NCI-H128 (cell line): ENCODE measurements around the gene HMGA1.
"Not testable (repeated sequence)": the region's sequence is repeated elsewhere in the genome, so short reads cannot be mapped to it uniquely, and the experiment has no call there.

Experiments used
- DNase-seq: peaks from one replicate; lab custom pipeline; 2025; ENCODE audit not compliant: unreplicated experiment; lab: John Stamatoyannopoulos, UW

The HMGA1 gene

DNA sequence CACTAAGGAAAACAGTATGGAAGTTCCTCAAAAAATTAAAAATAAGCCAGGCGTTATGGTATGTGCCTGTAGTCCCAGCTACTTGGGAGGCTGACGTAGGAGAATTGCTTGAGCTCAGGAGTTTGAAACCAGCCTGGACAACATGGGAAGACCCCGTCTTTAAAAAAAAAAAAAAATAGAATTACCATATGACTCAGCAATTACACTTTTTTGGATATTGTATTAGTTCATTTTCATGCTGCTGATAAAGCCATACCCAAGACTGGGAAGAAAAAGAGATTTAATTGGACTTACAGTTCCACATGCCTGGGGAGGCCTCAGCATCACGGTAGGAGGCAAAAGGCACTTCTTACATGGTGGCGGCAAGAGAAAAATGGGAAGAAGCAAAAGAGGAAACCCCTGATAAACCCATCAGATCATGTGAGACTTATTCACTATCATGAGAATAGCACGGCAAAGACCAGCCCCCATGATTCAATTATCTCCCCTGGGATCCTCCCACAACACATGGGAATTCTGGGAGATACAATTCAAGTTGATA lies 22.9 kb downstream of the HMGA1 start:
- DNase-seq: no peak

DNA sequence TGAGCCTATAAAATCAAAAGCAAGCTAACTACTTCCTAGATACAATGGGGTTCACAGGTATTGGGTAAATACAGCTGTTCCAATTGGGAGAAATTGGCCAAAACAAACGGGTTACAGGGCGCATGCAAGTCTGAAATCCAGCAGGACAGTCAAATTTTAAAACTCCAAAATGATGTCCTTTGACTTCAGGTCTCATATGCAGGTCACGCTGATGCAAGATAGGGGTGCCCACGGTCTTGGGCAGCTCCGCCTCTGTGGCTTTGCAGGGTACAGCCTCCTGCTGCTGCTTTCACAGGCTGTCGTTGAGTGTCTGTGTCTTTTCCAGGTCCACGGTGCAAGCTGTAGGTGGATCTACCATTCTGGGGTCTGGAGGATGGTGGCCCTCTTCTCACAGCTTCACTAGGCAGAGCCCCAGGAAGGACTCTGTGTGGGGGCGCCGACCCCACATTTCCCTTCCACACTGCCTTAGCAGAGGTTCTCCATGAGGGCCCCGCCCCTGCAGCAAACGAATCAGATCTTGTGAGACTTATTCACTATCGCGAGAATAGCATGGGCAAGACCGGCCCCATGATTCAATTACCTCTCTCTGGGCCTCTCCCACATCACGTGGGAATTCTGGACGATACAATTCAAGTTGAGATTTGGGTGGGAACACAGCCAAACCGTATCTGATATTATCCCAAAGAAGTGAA lies 24.0 kb downstream of the HMGA1 start:
- DNase-seq: no peak

DNA sequence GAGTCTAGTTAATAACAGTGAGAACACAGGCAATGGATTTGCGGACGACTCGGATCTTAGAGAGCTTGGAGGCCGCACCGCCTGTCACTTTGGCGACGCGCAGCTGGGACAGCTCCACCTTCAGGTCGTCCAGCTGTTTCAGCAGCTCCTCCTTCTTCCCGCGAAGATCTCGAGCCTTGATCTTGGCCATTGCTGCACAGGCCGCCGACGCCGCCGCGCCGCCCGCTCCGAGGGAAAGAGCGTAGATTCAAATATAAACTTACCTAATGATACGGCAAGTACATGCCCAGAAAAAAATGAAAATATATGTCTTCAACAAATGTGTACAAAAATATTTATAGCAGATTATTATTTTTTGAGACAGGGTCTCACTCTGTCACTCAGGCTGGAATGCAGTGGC lies 26.8 kb downstream of the HMGA1 start:
- not testable (repeated sequence) for DNase-seq

DNA sequence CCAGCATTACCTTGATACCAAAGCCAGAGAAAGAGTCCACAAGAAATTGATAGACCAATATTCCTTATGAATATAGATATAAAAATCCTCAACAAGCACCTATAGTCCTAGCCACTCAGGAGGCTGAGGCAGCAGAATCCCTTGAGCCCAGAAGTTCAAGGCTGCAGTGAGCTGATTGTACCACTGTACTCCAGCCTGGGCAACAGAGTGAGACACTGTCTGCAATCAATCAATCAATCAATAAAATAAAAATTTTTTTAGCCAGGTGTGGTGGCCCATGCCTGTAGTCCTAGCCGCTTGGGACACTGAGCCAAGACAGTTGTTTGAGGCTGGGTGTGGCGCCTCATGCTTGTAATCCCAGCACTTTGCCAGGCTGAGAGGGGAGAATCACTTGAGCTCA lies 31.1 kb downstream of the HMGA1 start:
- no peak for DNase-seq

DNA sequence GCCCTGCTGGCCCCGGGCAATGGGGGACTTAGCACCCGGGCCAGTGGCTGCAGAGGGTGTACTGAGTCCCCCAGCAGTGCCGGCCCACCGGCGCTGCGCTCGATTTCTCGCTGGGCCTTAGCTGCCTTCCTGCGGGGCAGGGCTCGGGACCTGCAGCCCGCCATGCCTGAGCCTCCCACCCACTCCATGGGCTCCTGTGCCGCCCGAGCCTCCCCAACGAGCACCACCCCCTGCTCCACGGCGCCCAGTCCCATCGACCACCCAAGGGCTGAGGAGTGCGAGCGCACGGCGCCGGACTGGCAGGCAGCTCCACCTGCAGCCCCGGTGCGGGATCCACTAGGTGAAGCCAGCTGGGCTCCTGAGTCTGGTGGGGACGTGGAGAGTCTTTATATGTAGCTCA lies 32.5 kb downstream of the HMGA1 start:
- DNase-seq: not testable (repeated sequence)

DNA sequence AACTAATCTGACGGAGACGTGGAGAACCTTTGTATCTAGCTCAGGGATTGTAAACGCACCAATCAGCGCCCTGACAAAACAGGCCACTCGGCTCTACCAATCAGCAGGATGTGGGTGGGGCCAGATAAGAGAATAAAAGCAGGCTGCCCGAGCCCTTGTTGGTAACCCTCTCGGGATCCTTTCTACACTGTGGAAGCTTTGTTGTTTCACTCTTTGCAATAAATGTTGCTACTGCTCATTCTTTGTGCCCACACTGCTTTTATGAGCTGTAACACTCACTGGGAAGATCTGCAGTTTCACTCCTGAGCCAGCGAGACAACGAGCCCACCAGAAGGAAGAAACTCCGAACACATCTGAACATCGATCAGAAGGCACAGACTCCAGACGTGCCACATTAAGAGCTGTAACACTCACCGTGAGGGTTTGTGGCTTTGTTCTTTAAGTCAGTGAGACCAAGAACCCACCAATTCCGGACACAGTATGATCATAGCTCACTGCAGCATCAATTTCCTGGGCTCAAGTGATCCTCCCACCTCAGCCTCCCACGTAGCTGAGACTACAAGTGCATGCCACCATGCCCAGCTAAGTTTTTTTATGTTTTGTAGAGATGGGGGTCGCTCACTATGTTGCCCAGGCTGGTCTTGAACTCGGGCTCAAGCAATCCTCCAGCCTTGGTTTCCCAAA lies 33.1 kb downstream of the HMGA1 start:
- DNase-seq: not testable (repeated sequence)

DNA sequence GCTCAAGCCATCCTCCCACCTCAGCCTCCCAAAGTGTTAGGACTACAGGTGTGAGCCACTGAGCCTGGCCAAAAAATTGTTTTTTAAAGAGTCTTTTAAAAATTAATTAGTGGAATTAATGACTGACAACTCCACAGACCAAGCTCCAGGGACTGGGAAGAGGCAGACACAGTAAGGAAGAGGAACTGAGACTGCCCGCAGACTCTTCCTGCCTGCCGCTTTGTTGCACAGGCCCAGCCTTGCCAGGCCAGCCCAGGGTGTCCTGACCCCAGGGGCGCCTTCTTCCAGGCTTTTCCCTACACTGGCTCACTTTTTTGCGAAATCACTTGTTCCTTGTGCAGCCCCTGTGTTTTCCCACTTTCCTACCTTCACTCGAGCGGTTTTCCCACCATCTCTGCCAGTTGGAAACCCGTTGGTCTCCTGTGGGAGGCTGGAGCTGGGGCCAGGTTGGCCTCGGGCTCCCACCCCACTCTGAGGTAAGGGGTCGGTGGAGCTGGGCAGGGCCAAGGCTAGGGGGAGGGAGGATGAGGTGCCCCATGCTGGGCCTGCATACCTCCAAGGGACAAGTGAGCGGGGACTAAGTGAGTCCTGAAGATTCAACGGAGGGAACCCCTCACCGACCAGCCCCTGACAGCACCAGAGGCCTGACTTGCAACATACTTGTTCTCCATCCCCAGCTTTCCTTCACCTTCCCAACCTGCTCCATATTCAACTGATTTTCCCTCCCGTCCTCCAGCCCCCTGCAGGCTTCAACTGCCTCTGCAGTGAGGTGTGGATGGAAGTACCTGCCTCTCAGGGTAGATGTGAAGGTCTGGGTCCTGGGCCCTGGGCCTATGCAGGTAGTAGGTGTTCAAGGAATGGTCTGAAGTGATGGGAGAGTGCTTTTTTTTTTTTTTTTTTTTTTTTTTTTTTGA lies 35.6 kb downstream of the HMGA1 start:
- DNase-seq: no peak

DNA sequence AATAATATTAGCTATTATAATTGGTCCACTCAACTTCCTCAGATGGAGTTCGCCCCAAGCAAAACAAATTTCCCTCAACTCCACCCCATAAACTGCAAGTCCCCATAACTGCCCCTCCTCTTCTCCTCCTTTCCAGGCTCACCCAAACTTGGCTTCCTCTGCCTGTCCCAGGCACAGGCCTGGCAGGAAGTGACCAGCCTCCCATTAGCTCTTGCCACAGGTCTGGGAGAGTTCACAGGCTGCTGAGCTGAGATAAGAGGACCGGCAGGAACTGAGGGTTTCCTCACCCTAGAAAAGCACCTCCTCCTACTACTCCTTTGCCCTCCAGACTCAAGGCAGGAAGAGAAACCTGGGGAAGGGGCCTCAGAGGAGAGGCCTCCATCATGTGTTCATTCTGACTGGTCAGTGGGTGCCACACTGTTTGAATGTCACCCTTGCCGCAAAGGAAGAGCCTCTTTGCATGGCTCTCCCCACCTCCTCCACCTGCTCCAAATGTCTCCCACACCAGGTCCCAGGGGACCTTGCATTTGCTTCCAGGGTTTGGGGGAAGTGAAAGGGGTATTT lies 36.7 kb downstream of the HMGA1 start:
- DNase-seq: no peak

DNA sequence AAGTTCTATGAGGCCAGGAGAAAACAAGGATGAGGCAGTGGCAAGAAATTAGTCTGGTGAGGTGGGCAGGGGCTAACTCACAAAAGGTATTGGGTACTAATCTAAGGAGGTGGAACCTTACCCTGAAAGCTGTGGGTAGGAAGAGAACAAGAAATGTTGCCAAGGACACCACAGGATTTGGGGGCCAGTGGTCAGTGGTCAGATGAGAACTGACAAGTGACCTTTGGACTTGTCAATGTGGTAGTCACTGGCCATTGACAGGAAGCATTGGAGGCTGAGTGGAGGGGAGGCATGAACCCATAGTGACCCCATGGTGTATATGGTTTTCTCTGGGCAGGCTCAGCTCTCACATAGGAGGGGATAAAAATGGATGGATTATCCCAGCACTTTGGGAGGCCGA lies 37.5 kb downstream of the HMGA1 start:
- no peak for DNase-seq

DNA sequence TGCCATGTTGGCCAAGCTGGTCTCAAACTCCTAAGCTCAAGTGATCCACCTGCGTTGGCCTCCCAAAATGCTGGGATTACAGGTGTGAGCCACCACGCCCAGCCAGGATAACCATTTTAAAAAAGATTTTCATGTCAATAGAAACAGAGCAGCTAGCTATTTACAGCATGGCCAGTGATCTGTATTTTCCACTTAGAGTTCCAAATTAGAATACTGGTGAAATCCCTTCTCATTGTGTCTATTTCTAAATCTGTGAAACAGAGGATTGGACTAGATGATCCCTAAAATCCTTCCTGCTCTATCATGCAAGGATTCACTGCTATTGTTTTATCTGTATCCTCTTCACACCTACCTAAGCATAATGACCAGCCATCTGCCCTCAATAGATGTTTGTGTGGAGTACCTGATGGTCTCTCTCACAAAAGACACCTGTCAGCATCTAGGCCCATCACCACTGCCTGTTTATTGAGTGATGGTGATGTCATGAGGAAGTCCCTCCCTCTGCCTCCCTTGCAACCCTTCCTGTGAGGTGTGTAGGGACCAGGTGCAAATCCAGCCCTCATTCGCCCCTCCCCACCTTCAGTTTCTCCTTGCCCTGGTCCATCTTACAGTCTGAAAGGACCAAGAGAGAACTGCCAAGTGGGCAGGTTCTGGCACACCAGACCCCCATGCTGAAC lies 38.6 kb downstream of the HMGA1 start:
- DNase-seq: no peak

DNA sequence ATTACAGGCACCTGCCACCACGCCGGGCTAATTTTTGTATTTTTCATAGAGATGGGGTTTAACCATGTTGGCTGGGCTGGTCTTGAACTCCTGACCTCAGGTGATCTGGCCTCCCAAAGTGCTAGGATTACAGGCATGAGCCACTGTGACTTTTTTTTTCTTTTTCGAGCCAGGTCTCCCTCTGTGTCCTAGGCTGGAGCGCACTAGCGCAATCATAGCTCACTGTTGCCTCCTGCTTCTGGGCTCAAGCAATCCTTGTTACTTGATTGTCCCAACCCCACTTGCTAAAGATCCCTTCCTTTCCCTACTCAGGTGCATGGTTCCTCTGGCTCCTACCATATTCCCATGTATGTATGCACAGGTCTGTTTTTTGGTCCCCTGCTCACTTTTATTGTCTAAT lies 39.5 kb downstream of the HMGA1 start:
- no peak for DNase-seq

DNA sequence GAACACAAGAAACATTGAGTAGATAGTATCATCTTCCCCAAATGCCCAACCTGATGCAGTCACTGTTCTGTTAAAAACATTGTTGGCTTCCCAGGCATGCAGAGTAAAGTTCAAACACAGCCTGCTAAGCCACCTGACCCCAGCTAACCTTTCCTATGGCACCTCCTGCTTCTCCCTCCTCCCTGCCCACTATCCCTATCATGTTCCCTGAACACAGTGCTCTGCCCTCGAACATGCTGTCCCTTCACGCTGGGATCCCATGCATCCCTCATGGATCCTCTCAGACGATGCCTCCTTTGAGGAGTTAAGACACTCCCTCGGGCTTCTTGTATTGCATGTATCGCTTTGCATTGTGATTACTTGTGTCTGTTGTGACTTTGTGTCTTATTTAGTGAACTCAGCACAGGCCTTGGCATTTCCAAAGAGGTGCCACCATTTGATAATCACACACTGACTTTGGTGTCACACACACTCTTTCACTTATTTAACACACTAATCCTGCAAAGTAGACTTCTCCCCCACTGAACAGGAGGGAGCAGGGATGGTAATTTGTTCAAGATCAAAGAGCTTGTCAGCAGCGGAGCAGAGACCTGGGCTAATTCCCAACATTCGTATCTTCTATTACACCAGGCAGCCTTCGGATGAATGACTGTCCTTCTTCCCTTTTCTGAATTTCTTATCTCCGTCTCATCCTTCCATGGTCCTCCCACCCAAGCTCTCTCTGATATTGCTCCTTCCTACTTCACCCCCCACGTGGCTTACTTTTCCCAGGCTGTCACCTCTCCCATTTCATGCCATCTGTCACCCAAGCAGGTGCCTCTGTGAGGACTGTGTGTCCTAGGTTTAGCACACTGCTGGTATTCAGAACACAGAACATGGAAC lies 40.4 kb downstream of the HMGA1 start:
- DNase-seq: no peak

DNA sequence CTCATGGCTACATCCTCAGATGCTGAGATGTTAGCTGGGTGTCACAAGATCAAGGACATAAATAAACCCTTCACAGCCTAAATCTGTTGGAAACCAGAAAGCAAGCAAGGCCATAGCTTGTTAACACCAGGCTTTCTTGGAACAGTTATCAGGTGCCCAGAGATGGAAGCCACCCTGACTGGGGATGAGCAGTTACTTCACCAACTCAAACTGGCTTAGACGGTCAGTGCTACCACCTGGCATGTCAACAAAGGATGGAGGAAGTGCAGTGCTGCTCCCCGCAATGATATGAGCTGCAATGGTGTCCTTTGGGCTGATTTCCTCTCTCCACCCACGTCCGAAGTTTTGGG lies 41.1 kb downstream of the HMGA1 start:
- no peak for DNase-seq

DNA sequence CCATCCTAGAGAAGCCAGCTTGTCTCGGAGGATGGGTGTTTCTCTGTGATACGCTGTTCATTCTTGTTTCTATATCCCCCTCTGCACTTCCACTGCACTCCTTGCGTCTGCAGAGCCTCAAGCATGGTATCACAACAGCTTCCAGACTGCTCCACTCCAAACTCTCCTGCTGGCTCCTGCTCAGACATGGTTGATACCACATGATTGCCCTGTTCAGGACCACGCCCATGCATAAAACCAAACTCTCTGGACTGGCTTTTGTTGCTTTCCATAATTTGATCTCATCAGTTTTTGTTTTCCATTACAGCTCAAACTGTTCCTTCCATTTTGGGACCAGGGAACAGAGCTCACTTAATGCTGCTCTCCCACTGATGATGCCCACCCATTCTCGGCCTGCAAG lies 42.2 kb downstream of the HMGA1 start:
- DNase-seq: no peak

DNA sequence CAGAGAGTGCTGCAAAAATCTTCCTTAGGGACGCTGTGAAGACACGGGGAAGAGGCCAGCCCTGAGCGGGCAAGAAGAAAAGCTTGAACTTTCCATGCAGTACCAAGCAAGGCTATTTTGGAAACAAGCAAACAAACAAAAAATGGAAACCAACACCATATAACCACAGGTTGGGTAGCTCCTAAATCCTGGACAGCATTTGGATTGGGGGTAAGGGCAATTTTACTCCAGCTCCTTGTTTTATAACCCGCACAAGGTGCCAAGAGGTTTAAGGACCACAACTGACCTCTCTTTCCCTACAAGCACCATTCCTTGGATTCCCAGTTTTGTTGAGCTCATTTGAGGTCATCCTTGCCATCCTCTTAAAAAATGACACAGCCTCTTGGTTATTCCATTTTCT lies 43.5 kb downstream of the HMGA1 start:
- DNase-seq: no peak

DNA sequence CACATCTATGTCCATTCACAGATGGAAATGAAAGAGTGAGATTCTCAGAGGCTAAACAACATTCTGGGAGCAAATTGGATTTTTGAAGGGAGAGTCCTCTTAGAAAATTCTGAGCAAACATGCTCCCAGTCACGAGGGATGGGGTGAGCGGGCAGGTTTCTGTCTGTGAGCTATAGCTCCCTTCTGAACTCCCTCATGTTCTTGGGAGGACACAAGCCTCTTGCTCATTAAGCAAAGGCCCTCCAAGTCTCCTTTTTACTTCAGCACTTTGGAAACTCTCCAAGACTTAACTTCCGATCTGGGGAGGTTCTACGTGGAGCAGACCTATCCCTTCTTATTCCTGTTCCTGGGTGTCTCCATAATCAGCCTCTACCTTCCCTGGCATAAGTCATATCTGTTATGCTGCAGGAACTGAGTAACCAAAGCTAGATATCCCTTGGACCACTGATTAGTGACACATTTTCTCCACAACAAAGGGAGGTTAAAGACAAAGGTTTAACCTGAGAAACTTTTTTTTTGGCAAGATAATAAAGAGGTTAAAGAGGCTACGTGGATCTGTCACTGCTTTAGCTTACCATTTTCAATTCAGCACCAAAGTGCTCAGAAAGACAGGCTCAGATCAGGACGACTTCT lies 45.1 kb downstream of the HMGA1 start:
- no peak for DNase-seq

DNA sequence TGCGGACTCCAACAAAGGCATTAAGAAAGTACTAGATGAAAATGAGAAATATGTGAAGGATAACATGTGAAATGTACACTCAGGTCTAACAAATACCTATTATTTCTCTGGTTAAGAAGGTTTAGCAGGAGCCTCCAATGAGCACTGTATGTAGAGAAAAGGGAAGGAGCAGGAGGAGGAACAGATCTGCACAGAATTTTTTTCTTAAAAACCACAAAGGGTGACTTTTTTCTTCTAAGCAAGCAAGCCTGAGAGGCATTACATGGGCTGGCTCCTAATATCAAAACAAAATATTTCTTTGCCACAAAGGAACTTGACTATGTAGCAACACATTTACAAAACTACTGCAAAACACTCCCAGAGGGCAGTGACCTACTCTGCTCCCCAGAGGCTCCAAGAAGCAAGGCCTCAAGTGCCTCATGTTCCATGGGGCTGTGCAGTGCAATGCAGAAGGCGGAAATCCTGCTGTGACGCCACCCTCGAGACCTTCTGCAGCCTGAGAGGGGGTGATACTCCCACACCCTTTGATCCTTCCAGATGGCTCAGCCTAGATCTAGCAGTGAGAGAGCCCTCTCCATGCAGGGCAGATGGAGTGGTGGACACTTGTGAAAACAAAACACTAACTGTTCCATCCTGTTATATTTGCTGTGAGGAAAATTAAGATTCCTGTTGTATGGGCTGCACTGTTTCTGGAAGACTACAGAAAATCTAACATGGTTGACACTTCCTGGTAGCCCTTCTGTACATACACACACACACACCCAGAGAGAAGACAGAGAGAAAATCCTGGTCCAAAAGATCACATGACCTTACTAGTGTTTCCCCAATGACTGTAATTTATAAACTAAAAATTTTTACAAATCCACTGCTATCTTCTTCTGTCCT lies 48.1 kb downstream of the HMGA1 start:
- DNase-seq: no peak

DNA sequence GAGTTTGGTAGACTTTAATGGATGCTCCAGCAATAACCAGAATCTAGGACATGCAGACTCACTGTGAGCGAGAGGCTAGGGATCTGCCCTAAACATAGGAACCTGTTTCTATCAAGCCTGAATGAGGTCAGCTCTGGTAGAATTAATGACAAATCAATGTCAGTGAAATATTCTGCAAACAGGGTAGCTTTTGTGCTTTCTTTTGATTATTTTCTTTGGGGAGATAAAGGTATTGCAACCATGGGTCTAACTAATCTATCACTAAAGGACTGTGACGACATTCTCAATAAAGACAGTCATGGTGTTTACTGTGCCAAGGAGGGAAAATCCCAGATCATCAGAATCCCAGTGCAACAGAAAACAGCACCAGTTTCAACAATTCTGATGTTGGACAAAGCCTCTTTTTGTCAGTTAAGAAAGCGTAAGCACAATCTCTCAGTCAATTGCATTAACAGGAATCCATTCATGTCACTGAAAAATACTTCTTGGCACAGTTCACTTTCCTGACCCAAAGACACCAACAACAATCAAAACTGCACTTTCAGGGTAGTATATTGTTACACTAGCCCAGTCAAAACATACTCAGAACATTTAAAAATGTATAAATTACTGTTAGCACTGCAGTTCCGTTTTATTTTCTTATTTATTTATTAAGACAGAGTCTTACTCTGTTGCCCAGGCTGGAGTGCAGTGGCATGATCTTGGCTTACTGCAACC lies 48.9 kb downstream of the HMGA1 start:
- no peak for DNase-seq
